ENCODE data around the gene FBXO45.

- TF ChIP-seq REST (IDR thresholded peaks at IDR 0.05; ENCODE audit: low read depth) = no peak
- TF ChIP-seq EZH2 (IDR thresholded peaks at IDR 0.05) = no peak
- TF ChIP-seq MAX (IDR thresholded peaks at IDR 0.05) = no peak
- no peak for TF ChIP-seq EZH2phosphoT487 (IDR thresholded peaks at IDR 0.05; ENCODE audit: borderline replicate concordance)
- no peak for TF ChIP-seq POLR2AphosphoS5 (IDR thresholded peaks at IDR 0.05; ENCODE audit: low read depth, low read length)
- no peak for TF ChIP-seq SIN3A (IDR thresholded peaks at IDR 0.05; ENCODE audit: low read depth)
- no peak for TF ChIP-seq POLR2A (IDR thresholded peaks at IDR 0.05; ENCODE audit: borderline replicate concordance, extremely low read depth, insufficient read depth, insufficient read length)
- TF ChIP-seq CTCF (IDR thresholded peaks at IDR 0.05 in 2 of 3, conservative IDR thresholded peaks at IDR 0.05 in 1 of 3; ENCODE audit: borderline replicate concordance in 1 of 3, insufficient read depth in 1 of 3, low read depth in 2 of 3, low read length in 2 of 3) = no peak
- TF ChIP-seq SP1 (IDR thresholded peaks at IDR 0.05; ENCODE audit: low read depth) = no peak
Measured at GRCh38 chr3:196636369-196637349, 68.2 kb downstream of the FBXO45 start.

Measured in HCT116 (cell line).